K562 (cell line): ENCODE data around the gene DGKZ. TPM values are rescaled to one million over a fixed set of nuclear protein-coding genes. Genes with fewer than 3 reads are reported as not detected.

Source experiments
- BRD4 ChIP-seq: fragments of 200-600 bp; sonication (generic); IDR thresholded peaks from 2 replicates; pipeline ENCODE4 v1.6.1; 2017; ENCODE audit warnings: inconsistent platforms
- CCNT2 ChIP-seq: IDR thresholded peaks from 2 replicates; pipeline ENCODE4 v1.6.1; 2011; ENCODE audit warnings: borderline replicate concordance, low read depth, mild to moderate bottlenecking, moderate library complexity, mixed read lengths, low read length; ENCODE audit not compliant: insufficient read length; ENCODE audit errors: extremely low read depth
- CEBPG ChIP-seq, 3 experiments: fragments of 200-800 bp in 1 of 3; sonication (Bioruptor generic) in 1 of 3; sonication (generic) in 1 of 3; formaldehyde crosslinking in 1 of 3; IDR thresholded peaks in 2 of 3; conservative IDR thresholded peaks in 1 of 3; 2 replicates each; pipeline versions ENCODE4 v1.6.1 to v1.8.0; 2016 to 2022; ENCODE audit warnings: missing compliant biosample characterization in 2 of 3, missing genetic modification characterization in 2 of 3, mild to moderate bottlenecking in 1 of 3, missing genetic modification reagents in 1 of 3
- EGR1 ChIP-seq: fragments of 450-650 bp; conservative IDR thresholded peaks from 2 replicates; pipeline ENCODE4 v1.6.1; 2017; ENCODE audit warnings: mild to moderate bottlenecking
- HDGF ChIP-seq: fragments of 450-650 bp; IDR thresholded peaks from 2 replicates; pipeline ENCODE4 v1.6.1; 2016
- ILK ChIP-seq: fragments of 450-650 bp; IDR thresholded peaks from 2 replicates; pipeline ENCODE4 v1.6.1; 2016; ENCODE audit warnings: missing genetic modification characterization, low read depth, mild to moderate bottlenecking, missing compliant biosample characterization, moderate library complexity, borderline replicate concordance
- NFXL1 ChIP-seq: fragments of 450-650 bp; formaldehyde crosslinking; IDR thresholded peaks from 2 replicates; pipeline ENCODE4 v1.4.0; 2021; ENCODE audit warnings: mild to moderate bottlenecking
- NONO ChIP-seq, 2 experiments: fragments of 200-400 bp in 1 of 2; fragments of 450-650 bp in 1 of 2; formaldehyde crosslinking in 1 of 2; IDR thresholded peaks; 2 replicates each; pipeline ENCODE4 v1.6.1; 2017; ENCODE audit warnings: low read depth in 2 of 2, mild to moderate bottlenecking in 2 of 2, moderate library complexity in 2 of 2, low read length in 1 of 2
- NR3C1 ChIP-seq: sonication (generic); formaldehyde crosslinking; IDR thresholded peaks from 2 replicates; pipeline ENCODE4 v1.8.1; 2022; ENCODE audit warnings: missing genetic modification reagents
- RFX7 ChIP-seq: fragments of 250-450 bp; sonication (Bioruptor Pico); IDR thresholded peaks from 2 replicates; pipeline ENCODE4 v1.5.1; 2021; ENCODE audit warnings: mild to moderate bottlenecking
- SMARCE1 ChIP-seq: fragments of 450-650 bp; IDR thresholded peaks from 2 replicates; pipeline ENCODE4 v1.7.1; 2016; ENCODE audit warnings: mild to moderate bottlenecking
- TSC22D4 ChIP-seq: fragments of 450-650 bp; IDR thresholded peaks from 2 replicates; pipeline ENCODE4 v1.6.1; 2016; ENCODE audit warnings: missing genetic modification characterization, missing biosample characterization, control low read depth
- ZNF12 ChIP-seq: sonication (generic); formaldehyde crosslinking; IDR thresholded peaks from 2 replicates; pipeline ENCODE4 v1.4.0; 2020; ENCODE audit warnings: mild to moderate bottlenecking, missing genetic modification reagents
- ZNF140 ChIP-seq: fragments of 250-450 bp; sonication (Bioruptor Pico); IDR thresholded peaks from 2 replicates; pipeline ENCODE4 v1.8.0; 2021; ENCODE audit warnings: moderate library complexity, mild to moderate bottlenecking, inconsistent platforms
- ZNF224 ChIP-seq: sonication (generic); formaldehyde crosslinking; IDR thresholded peaks from 2 replicates; pipeline ENCODE4 v1.8.0; 2022; ENCODE audit warnings: mild to moderate bottlenecking, missing genetic modification reagents
- polyA plus RNA-seq, 8 experiments: library from polyadenylated mRNA; depleted of rRNA in 4 of 8; stranded (reverse) in 5 of 8; unstranded in 3 of 8; fragments of >200 nt; fragmentation: Nextera tagmentation in 2 of 8; fragmentation: Illumina TruSeq in 1 of 8; extraction: Ambion mirVana in 2 of 8; extraction: Trizol in 1 of 8; gene quantifications; 2 replicates each; pipeline versions ENCODE4 v1.2.1 to v1.2.3, GENCODE V29; 2011 to 2014; ENCODE audit warnings: inconsistent platforms in 1 of 8, missing spikeins in 1 of 8
- total RNA-seq, 7 experiments: library from RNA; depleted of rRNA in 6 of 7; stranded (reverse); fragments of >200 nt in 6 of 7; fragmentation: Illumina TruSeq in 2 of 7; extraction: Trizol in 2 of 7; gene quantifications; 2 replicates each; pipeline versions ENCODE4 v1.2.1 to v1.2.3, GENCODE V29; 2011 to 2021; ENCODE audit warnings: low replicate concordance in 1 of 7
- TF ChIP-seq, protein P1 (sequence below): fragments of 250-450 bp; sonication (Bioruptor Pico); IDR thresholded peaks from 2 replicates; pipeline ENCODE4 v1.4.0; 2020; ENCODE audit warnings: mild to moderate bottlenecking, moderate library complexity
- TF ChIP-seq, protein P2 (sequence below), 2 experiments: fragments of 200-800 bp in 1 of 2; sonication (Bioruptor generic) in 1 of 2; sonication (generic) in 1 of 2; formaldehyde crosslinking in 1 of 2; IDR thresholded peaks in 1 of 2; conservative IDR thresholded peaks in 1 of 2; 2 replicates each; pipeline versions ENCODE4 v1.5.0 to v1.6.1; 2016 to 2020; ENCODE audit warnings: missing compliant biosample characterization in 1 of 2, missing genetic modification characterization in 1 of 2, missing genetic modification reagents in 1 of 2
- TF ChIP-seq, protein P3 (sequence below), 2 experiments: fragments of 450-650 bp; conservative IDR thresholded peaks; 2 replicates each; pipeline ENCODE4 v1.6.1; 2017; ENCODE audit warnings: mild to moderate bottlenecking in 2 of 2, moderate library complexity in 2 of 2
- TF ChIP-seq, protein P4 (sequence below): sonication (generic); formaldehyde crosslinking; IDR thresholded peaks from 2 replicates; pipeline ENCODE4 v1.8.0; 2022; ENCODE audit warnings: missing genetic modification reagents, mild to moderate bottlenecking, borderline replicate concordance
- TF ChIP-seq, protein P5 (sequence below): IDR thresholded peaks from 2 replicates; pipeline ENCODE4 v1.6.1; 2014; ENCODE audit warnings: antibody characterized with exemption

The DGKZ gene
- total and polyA plus RNA-seq, 9 of the 15 experiments (the other 6 are each of a cell fraction or from before 2014, with no cell fraction given): 0.51 to 100 (median 44.2) TPM

DNA sequence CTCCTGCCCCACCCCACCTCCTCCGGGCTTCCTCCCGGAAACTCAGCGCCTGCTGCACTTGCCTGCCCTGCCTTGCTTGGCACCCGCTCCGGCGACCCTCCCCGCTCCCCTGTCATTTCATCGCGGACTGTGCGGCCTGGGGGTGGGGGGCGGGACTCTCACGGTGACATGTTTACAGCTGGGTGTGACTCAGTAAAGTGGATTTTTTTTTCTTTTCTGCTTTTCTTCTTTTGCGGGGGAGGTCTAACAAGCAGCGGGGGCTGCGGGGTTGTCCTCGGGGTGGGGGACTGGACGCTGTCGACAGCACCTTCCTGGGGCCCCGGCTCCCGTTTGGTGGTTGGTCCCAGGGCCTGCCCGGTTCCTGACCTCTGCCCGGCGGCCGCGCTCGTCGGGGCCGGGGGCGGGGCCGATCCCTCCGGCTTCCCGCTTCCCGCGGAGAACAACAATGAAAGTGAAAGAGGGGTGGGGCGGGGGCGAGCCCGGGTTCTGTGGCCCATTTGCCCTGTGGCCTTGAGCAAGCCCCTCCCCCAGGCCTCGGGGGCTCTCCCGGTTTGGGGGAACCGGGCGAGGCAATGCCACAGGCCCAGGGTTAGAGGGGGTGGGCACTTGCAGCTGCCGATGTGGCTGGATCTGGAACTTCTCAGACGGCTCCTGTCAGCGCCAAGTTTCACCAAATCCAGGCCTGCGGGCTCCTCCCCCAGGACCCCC lies 33.2 kb downstream of the DGKZ start (continued):
- TF ChIP-seq NONO (IDR thresholded peaks at IDR 0.05; ENCODE audit: low read depth in 2 of 2, low read length in 1 of 2) (no peak), ZNF140 (CRISPR knock-in tag) (no peak), EGR1 (peak; percentile 98), SMARCE1 (no peak; the same call in 1 of the 2 replicates), ILK (tag) (no peak), TSC22D4 (no peak), HDGF (no peak), CCNT2 (peak; percentile 38), RFX7 (CRISPR knock-in tag) (no peak), ZNF12 (CRISPR knock-in tag) (no peak), NFXL1 (no peak), BRD4 (no peak), NR3C1 (no peak), CEBPG (CRISPR knock-in tag; IDR thresholded peaks at IDR 0.05) (no peak), CEBPG (tag; conservative IDR thresholded peaks at IDR 0.05 in 1 of 2, IDR thresholded peaks at IDR 0.05 in 1 of 2) (no peak), ZNF224 (CRISPR knock-in tag) (no peak)
- TF ChIP-seq, protein P1, sequence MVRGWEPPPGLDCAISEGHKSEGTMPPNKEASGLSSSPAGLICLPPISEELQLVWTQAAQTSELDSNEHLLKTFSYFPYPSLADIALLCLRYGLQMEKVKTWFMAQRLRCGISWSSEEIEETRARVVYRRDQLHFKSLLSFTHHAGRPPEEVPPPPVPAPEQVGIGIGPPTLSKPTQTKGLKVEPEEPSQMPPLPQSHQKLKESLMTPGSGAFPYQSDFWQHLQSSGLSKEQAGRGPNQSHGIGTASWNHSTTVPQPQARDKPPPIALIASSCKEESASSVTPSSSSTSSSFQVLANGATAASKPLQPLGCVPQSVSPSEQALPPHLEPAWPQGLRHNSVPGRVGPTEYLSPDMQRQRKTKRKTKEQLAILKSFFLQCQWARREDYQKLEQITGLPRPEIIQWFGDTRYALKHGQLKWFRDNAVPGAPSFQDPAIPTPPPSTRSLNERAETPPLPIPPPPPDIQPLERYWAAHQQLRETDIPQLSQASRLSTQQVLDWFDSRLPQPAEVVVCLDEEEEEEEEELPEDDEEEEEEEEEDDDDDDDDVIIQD: no peak
- TF ChIP-seq, protein P2, sequence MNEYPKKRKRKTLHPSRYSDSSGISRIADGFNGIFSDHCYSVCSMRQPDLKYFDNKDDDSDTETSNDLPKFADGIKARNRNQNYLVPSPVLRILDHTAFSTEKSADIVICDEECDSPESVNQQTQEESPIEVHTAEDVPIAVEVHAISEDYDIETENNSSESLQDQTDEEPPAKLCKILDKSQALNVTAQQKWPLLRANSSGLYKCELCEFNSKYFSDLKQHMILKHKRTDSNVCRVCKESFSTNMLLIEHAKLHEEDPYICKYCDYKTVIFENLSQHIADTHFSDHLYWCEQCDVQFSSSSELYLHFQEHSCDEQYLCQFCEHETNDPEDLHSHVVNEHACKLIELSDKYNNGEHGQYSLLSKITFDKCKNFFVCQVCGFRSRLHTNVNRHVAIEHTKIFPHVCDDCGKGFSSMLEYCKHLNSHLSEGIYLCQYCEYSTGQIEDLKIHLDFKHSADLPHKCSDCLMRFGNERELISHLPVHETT (CRISPR knock-in tag; conservative IDR thresholded peaks at IDR 0.05 in 1 of 2, IDR thresholded peaks at IDR 0.05 in 1 of 2): peak in 1 of 2 experiments; percentile 79; a peak in 2 of 4 replicates
- TF ChIP-seq, protein P3, sequence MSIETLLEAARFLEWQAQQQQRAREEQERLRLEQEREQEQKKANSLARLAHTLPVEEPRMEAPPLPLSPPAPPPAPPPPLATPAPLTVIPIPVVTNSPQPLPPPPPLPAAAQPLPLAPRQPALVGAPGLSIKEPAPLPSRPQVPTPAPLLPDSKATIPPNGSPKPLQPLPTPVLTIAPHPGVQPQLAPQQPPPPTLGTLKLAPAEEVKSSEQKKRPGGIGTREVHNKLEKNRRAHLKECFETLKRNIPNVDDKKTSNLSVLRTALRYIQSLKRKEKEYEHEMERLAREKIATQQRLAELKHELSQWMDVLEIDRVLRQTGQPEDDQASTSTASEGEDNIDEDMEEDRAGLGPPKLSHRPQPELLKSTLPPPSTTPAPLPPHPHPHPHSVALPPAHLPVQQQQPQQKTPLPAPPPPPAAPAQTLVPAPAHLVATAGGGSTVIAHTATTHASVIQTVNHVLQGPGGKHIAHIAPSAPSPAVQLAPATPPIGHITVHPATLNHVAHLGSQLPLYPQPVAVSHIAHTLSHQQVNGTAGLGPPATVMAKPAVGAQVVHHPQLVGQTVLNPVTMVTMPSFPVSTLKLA (conservative IDR thresholded peaks at IDR 0.05): peak; percentile 55 to 84; a peak in 3 of 4 replicates
- TF ChIP-seq, protein P4, sequence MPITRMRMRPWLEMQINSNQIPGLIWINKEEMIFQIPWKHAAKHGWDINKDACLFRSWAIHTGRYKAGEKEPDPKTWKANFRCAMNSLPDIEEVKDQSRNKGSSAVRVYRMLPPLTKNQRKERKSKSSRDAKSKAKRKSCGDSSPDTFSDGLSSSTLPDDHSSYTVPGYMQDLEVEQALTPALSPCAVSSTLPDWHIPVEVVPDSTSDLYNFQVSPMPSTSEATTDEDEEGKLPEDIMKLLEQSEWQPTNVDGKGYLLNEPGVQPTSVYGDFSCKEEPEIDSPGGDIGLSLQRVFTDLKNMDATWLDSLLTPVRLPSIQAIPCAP: no peak
- TF ChIP-seq, protein P5, sequence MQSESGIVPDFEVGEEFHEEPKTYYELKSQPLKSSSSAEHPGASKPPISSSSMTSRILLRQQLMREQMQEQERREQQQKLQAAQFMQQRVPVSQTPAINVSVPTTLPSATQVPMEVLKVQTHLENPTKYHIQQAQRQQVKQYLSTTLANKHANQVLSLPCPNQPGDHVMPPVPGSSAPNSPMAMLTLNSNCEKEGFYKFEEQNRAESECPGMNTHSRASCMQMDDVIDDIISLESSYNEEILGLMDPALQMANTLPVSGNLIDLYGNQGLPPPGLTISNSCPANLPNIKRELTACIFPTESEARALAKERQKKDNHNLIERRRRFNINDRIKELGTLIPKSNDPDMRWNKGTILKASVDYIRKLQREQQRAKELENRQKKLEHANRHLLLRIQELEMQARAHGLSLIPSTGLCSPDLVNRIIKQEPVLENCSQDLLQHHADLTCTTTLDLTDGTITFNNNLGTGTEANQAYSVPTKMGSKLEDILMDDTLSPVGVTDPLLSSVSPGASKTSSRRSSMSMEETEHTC: 0 out of 2 replicates have a peak, but pooled peaks have one; percentile 8
